CD4-positive, alpha-beta T cell treated with Interleukin-4 for 1 hour (primary cell): Measurements from ENCODE around the gene CAMSAP2.

ENCODE experiments used
- DNase-seq, 2 donors: peaks; one replicate each; pipeline ENCODE4 v3.0.0-alpha.2; 2020 to 2022

The CAMSAP2 gene, protein sequence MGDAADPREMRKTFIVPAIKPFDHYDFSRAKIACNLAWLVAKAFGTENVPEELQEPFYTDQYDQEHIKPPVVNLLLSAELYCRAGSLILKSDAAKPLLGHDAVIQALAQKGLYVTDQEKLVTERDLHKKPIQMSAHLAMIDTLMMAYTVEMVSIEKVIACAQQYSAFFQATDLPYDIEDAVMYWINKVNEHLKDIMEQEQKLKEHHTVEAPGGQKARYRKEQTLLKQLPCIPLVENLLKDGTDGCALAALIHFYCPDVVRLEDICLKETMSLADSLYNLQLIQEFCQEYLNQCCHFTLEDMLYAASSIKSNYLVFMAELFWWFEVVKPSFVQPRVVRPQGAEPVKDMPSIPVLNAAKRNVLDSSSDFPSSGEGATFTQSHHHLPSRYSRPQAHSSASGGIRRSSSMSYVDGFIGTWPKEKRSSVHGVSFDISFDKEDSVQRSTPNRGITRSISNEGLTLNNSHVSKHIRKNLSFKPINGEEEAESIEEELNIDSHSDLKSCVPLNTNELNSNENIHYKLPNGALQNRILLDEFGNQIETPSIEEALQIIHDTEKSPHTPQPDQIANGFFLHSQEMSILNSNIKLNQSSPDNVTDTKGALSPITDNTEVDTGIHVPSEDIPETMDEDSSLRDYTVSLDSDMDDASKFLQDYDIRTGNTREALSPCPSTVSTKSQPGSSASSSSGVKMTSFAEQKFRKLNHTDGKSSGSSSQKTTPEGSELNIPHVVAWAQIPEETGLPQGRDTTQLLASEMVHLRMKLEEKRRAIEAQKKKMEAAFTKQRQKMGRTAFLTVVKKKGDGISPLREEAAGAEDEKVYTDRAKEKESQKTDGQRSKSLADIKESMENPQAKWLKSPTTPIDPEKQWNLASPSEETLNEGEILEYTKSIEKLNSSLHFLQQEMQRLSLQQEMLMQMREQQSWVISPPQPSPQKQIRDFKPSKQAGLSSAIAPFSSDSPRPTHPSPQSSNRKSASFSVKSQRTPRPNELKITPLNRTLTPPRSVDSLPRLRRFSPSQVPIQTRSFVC (N-terminal part only)

DNA sequence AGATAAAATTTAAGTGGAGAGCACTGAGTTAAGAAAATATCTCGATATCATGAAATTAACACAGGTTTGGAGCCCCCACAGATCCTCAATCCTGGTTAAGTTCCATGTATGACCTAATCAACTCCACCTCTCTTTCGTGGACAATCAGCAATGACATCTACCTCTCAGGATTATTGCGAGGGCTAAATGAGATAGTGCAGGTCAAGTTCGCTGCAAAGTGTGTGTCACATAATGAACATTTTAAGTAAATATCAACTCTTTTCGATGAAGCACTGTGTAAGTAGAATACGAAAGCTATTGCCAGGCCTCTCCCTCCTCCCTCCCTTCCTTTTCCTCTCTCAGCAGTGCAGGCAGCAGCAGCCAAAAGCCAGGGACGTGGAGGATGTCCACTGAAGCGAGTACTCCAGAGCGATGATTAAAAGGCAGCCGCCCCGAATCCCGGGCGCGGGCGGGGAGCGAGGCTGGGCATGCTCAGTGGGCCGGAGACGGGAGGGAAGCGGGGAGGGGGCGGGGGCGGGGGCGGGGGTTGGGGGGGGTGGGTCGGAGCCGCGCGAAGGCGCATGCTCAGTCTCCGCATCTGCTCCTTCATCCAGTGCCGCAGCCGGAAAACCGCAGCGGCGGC, at the start of gene CAMSAP2:
Gene CAMSAP2 (plus strand): TSS at position 567 of the 622 bp plus-strand sequence. CDS start 935 bp downstream, outside the sequence.
- DNase-seq, result peak; percentile 63 to 67

DNA sequence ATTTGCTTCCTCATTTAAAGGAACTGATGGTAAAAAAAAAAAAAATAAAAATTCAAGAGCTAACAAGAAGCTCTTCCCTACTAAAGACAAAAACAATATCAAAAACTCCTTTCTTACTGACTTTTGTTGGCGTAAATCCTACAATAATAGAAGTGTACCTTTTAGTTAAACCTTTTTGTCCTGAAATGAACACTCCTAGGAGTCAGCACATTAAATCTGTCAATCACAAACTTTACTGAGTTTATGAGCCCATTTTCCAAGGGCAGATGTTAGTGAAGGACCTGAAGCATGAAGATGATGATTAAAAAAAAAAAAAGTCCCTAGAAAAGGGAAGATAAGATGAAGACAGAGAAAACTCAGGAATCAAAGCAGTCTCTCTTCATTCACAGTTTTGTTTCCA, 46.4 kb upstream of the CAMSAP2 start:
- no peak for DNase-seq

DNA sequence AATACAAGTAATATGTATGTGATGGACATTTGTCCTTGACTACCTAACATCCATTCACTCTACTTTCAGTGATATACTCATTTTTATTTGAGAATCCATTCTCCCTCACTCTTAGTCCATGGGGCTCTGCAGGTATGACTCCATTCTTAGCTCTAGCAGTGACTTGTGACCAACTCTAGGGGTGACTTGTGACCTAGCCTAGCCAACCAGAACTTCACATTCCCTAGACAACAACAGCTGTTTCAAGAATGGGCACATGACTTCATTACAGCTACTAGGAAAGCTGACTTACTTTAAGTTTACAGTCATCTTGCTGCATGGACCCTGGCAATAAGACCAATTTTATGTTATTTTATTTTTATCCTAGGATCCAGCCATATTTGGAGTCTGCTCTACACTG, 45.4 kb upstream of the CAMSAP2 start:
- no peak for DNase-seq

DNA sequence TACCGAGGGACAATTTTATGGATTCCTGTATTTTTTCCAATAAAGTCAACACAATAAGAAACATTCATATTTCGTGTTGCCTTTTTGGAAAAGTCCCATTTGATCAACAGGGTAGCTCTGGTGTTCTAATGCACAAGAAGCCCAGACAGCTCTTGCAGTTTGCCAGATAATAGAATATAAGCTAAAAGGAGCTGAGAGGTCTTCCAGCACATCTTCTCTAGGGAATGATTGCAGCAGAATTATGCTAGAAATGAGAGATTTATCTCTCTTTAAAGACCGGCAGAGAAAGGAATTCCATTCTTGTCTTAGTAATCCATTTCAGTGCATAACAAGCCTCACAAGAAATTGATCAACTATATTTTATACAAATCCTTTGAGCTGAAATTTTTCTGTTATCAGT, 44.0 kb upstream of the CAMSAP2 start:
- no peak for DNase-seq

- peak in 1 of 2 donors; percentile 12 for DNase-seq
These were observed 38.8 kb upstream of the CAMSAP2 start for GRCh38 chr1:200699871-200700270.

DNA sequence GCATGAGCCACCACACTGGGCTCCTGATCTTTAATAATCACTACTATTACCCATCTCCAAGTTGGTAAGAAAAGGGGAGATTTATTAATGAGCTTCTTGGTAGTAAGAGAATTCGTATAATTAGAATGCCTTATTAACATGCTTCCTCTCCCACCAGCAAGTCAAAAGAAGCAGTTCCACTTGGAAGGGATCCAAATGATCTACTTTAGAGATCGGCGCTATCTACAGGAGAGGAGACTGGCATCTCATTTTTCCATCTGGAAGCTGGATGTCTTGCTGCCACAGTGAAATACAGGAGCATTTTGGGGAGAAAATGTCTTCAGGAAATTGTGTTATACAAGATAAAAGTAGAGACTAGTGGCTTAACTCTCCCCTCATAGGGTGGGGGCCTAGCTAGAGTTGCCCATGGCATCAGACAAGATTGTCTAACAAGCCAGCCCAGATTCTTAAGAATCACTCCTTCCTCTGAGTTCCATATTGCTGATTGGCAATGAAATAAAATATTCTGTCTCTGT, 33.6 kb upstream of the CAMSAP2 start:
- DNase-seq, result no peak

DNA sequence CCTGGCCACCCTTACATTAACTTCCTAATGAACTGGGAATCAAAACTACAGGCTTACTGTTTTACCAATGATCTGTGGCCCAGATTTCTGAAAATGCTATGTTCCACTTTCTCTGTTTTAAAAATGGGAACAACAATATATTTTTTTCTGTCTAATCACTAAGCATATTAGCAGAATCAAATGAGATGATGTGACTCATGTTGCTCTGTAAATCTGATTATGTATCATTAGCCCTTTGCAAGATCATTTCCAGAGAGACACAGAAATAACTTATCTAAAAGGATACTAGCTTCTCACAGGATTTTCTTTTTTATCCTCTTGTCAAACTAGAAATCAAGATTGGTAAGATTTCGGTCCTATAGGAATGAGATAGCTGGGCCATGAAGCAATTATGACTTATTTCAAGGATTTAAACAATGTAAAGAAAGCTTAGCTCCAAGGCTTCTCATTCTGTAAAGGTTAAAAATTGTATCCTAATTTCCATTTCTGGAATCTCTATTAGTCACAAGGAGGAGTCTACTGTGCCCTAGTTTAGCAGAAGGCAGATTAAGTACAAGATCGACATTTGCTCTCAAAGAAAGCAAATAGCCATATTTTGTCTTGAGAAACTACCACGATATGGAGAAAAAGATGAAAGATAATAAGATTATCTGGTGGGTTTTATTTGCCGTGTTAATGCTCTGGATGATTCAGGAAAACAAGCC, 32.4 kb upstream of the CAMSAP2 start:
- DNase-seq, result no peak

GRCh38 chr1:200707116-200707515, 31.6 kb upstream of the CAMSAP2 start:
- no peak for DNase-seq

GRCh38 chr1:200708161-200708560, 30.5 kb upstream of the CAMSAP2 start:
- DNase-seq, result no peak

DNA sequence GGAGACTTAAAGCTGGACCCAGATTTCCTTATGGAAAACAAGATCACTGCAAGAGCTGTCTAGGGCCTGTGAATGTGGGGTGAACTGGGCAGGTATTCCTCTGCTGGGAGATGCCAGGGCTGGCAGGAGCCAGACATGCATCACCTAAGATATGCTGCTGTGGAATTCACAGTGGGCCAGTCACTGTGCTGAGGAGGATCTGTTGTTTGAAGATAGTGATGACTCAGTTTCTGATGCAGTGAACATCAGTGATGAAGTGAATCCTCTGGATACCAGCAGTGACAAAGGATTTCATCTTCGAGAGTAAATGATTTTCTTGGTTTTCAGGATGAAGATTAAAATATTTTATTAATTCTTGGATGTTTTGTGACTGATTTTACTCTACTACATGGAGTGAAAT, 29.9 kb upstream of the CAMSAP2 start:
- no peak for DNase-seq

DNA sequence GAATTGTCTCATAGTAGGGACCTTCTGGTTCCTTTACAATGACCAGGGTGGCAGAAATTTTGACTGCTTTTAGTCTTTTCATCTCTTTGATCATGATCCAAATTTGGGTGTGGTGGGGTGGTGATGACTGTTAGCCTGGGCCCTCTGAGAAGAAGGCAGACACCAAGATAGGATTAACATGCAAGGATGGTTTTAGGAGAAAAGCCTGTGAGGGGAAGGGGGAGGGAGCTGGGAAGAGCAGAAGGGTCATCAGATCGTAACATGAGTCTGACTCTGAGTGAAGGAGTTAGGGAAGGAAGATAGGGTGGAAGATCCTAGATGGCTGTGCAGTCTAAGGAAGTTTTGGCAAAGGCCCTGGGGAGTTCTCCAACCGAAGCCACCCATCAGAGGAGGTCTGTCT, 28.5 kb upstream of the CAMSAP2 start:
- no peak for DNase-seq

- DNase-seq, result no peak
These were observed 24.0 kb upstream of the CAMSAP2 start for GRCh38 chr1:200714504-200715187.

DNA sequence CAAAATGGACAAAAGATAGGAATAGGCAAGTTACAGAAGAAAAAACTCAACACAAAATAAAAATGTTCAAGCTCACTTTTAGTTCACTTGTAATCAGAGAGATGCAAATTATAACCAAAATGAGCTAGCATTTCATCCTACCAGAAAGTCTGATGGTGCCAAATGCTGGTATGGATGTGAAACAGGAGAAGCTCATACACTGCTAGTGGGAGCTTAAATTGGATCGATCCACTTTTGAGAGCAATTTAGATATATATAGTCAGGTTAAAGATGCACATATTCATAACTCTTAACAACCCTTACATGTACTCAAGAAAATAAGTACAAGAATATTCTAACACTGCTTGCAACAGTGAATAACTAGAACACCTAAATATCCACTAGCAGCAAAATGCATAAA, 18.5 kb upstream of the CAMSAP2 start:
- DNase-seq, result no peak

DNA sequence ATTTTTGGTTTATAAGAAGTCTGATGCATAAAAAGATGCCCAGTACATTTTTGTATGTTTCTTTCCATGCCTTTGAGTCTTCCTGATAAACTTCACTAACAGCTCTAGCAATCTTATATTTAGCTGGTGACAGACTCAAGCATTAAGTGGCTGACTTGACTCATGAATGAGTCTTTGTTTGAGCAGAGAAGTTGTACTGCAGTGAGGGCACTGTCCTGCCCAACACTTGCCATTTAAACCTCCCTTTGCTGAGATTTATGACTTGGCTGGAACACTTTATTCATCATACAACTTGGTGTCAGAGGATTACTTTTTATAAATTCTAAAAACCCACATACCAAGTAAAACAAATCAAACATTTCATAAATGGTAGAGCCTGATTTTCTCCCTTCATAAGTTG, 14.6 kb upstream of the CAMSAP2 start:
- DNase-seq, result no peak

GRCh38 chr1:200727257-200727656, 11.4 kb upstream of the CAMSAP2 start:
- no peak for DNase-seq

GRCh38 chr1:200729863-200730262, 8.8 kb upstream of the CAMSAP2 start:
- DNase-seq, result no peak

DNA sequence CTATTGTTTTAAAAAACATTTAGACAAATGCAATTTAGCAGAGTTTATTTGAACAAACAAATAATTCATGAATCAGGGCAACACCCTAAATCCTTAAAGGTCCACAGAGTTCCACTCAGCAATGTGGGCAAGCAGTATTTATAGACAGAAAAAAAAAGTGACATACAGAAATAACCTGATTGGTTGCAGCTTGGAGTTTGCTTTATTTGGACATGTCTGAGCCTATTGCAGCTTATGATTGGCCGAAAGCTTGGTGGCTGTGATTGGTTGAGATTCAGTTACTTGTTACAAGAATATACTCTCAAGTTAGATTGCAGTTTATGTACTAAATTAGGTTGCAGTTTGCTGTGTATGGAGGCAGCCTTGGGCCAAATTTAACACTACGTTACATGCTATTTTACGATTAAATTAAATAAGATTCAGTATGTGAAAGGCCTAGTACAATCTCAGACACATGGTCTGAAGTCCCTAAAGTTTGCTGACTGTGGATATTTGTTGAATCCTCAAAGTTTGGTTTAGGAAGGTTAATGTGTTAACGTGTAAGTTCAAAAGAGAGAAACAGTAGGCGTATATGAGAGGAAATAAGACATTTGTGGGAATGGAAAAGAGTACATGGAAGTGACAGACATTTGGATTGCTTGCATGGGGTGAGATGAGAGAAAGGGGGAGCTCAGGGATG, 6.9 kb upstream of the CAMSAP2 start:
- DNase-seq, result no peak

DNA sequence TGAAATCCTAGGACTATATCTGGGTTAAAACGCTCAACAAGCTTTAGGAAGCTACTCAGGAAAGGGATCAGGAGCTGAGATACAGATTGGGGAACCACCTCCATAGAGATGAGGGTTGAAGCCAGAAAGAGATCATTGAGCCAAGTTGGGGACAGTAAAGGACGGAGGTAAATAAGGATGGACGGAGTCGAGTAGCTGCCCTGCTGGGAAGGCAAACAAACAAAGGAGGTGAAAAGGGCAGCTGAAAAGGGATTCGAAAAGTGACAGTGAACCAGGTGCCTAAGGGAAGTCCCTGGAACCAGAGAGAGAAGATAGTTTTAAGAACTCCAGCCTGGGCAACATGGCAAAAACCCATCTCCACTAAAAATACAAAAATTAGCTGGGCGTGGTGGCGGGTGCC, 6.3 kb upstream of the CAMSAP2 start:
- DNase-seq, result no peak

DNA sequence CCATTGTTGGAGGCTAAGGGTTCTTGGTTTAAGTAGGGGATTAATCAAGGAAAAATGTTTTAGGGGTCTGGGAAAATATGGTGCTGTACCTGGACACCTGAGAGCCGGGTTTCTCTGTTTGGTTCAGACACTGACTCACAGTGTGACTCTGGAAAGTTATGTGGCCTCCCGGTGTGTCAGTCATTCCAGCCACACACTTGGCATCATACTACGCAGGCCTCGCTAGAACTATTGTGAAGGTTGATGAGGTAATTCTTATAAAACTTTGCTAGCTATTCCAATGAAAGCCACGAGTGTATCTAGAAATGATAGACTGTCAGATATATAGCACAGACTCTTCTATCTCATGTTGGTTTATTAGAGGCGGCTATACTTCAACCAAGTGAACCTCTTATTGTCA, 4.8 kb upstream of the CAMSAP2 start:
- DNase-seq, result no peak

- DNase-seq, result no peak
These were observed 924 bp upstream of the CAMSAP2 start for GRCh38 chr1:200737647-200738291.
